GM19193 (cell line): Measurements from ENCODE around the gene SOD3.

Experiments used
- POLR2A ChIP-seq: IDR thresholded peaks from 4 replicates; pipeline ENCODE4 v1.6.1; 2011; ENCODE audit not compliant: insufficient read depth, insufficient read length; ENCODE audit errors: extremely low read depth

Gene SOD3

DNA sequence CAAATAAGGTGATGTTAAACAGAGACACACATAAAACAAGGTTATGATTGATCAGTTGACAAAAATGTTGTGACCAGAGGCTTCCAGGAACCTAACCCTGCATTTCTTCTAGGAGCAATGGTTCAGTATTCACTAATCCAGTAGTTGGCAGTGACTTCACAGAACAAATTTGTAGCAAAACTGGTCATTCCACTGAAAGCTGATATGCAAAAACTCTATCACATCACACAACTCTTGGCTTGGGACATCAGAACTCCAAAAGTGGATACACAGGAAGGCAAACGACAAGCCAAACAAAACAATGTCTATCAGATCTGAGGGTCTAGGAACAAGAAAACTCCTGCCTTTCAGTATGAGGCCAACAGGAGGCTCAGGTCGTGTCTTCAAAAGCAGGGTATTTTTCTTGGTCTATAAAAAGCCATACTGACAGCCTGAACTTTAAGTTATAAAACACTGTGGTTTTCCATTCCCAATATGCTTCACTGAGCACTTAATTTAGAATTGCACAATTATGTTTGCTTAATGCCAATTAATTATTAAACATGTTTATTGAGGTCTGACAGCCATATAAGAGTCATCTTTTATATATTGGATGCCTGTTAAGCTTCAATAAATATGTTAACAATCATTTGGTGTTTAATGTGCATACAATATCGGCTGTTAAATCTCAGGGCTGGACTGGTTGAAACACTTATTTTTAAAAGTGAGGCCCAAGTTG, 45.6 kb downstream of the SOD3 start:
- TF ChIP-seq POLR2A = no peak

- no peak for TF ChIP-seq POLR2A
Measured at GRCh38 chr4:24842356-24842755, 47.0 kb downstream of the SOD3 start.

DNA sequence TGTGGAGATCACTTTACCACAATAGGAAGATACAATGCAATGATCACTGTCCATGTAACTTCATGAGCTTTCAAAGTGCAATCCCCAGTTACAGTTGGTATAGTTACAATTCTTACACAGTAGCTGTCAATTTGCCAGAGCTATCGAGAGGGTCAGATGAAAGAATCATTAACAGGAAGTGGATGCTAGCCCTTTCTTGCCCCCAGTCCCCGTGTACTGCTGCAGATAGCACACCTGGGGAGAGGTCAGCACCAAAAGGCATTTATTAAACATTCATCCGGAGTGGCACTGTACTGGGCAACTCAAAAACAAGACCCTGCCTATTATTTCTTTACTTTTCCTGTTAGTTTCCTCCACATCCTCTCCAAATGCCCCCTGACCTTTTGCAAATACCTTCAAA, 47.7 kb downstream of the SOD3 start:
- no peak for TF ChIP-seq POLR2A

DNA sequence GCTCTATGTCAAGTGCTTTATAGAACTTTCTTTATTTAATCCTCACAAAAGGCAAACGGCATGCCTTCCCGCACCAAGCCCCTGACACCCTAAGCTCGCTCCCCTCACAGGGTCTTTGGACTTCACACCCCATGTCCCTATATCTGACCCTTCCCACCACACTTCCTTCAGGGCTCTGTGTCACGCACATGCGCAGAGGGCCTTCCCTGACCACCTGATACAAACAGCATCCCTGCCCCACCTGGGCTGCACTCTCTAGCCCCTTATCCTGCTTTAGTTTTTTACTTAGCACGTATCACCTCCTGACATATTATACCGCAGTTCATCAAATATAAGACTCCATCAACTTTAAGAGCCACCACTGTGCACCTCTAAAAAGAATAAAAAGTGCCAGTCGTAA, 49.8 kb downstream of the SOD3 start:
- TF ChIP-seq POLR2A = no peak

- no peak for TF ChIP-seq POLR2A
Measured at GRCh38 chr4:24845902-24846301, 50.5 kb downstream of the SOD3 start.

DNA sequence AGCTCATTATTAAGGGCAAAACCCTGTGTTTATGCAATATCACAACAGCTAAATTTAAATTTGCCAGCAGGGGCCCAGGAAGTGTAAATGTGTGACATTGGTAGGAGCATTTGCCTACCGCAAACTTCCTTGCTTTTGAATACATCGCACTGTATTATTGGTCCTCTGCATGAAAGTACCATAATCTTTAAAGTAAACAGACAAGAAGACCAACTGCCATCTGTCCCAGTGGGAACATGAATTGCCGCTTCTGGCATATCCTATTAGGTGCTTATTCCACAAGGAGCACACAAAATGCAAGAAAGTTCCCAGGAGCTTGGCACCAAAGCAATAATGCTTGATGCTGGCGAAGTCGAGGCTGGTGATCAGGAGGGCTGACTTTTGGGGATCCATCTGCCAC, 51.3 kb downstream of the SOD3 start:
- TF ChIP-seq POLR2A = no peak

DNA sequence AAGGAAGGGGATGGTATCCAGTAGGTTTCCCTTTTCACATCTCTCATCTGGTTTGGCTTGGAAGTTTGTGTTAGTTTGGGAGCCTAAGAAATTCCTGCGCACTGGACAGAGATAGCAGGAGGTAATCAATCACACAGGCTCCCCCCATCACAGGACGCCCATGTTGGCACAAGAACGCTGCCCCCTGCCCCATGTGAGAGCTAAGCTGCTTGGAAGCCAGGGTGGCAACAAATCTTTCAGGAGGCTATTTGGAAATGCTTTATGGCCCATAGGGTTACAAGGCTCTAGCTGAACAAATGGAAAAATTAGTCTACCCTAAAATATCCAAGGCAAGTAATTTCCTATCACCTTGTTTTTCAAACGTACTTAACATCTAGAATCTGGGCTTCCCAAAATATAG, 54.0 kb downstream of the SOD3 start:
- TF ChIP-seq POLR2A = no peak

GRCh38 chr4:24849756-24850155, 54.4 kb downstream of the SOD3 start:
- TF ChIP-seq POLR2A = no peak
